Left ventricle myocardium inferior (tissue), 1 donor: ENCODE results near the gene CHRM2. TPM values are rescaled to one million over a fixed set of nuclear protein-coding genes. Genes with fewer than 3 reads are reported as not detected.
"Not testable (repeated sequence)": the region's sequence is repeated elsewhere in the genome, so short reads cannot be mapped to it uniquely, and the experiment has no call there.

Experiments used
- DNase-seq: peaks from one replicate; pipeline ENCODE4 v3.0.0-alpha.2; 2020
- H3K27ac ChIP-seq: fragments of 200-600 bp; replicated peaks from 2 replicates; pipeline ENCODE4 v1.8.0; 2021
- H3K27me3 ChIP-seq: fragments of 200-600 bp; 2 replicates; pipeline ENCODE4 v1.8.0; 2021; ENCODE audit warnings: low read depth
- H3K36me3 ChIP-seq: fragments of 200-600 bp; 2 replicates; pipeline ENCODE4 v1.8.0; 2021
- H3K4me1 ChIP-seq: fragments of 200-600 bp; 2 replicates; pipeline ENCODE4 v1.8.0; 2021
- H3K4me3 ChIP-seq: fragments of 200-600 bp; 2 replicates; pipeline ENCODE4 v1.8.0; 2021; ENCODE audit warnings: mild to moderate bottlenecking, moderate library complexity
- H3K9me3 ChIP-seq: fragments of 200-600 bp; replicated peaks from 2 replicates; pipeline ENCODE4 v1.8.0; 2021
- intact Hi-C: fragments of 100-400 bp; cut with micrococcal nuclease; formaldehyde crosslinking; loops from one replicate; pipeline ENCODE4 v1.11.0; 2022
- long read RNA-seq: library from polyadenylated mRNA; unstranded; transcript quantifications from one replicate; pipeline ENCODE4 v2.0.0, GENCODE V29; 2021
- total RNA-seq: library from RNA; stranded (reverse); fragmentation: NEBNext Ultra II Directional; extraction: Animal tissue kit (Norgen Biotek cat#: 25700); gene quantifications from one replicate; pipeline ENCODE4 v1.2.1, GENCODE V29; 2021
- TF ChIP-seq, protein P1 (sequence below): fragments of 200-600 bp; IDR thresholded peaks from 2 replicates; pipeline ENCODE4 v1.8.0; 2021; ENCODE audit warnings: antibody characterized with exemption, mild to moderate bottlenecking, borderline replicate concordance
- donor health status: DM: no; HTN: yes; CAD: no; lungs with severe emphysema.

CHRM2 gene
- total RNA-seq: 76.2 TPM
- long read RNA-seq, full-length matches to known transcripts: 9 of 43 reads
- long read RNA-seq, partial matches to known transcripts: 1 of 43 reads
- long read RNA-seq, other reads (novel, unspliced or antisense): 33 of 43 reads

DNA sequence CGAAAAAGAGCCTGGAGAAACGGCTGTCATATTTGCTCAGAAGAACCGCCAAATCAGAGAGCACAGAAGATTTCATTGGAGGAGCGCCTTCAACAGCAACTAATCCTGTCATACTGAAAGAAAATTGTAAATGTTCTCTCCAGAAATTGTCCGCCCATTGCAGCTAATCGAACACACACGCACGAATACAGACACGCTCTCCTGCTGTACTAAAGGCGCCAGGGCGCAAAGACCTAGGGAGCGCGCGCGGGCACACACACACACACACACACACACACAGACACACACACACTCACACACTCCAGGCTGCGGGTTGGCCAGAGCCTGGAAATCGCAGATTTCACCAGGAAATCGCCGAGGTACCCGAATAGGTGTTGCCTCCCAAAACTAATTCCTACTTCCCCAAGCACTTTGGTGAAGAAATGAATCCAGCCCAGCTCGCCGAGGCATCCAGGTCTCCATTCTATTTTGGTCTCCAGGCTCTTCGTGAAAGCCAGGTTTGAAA is at the start of gene CHRM2:
TSS of gene CHRM2 (plus strand) at position 157 of the 505 bp plus-strand sequence. CDS start 146,214 bp downstream, outside the sequence.
- Histone ChIP-seq H3K4me3 (peak within 1 kb of the TSS; percentile 74), H3K27me3 (peaks cover 36% of the 10 kb centered on the region), H3K36me3 (no peaks in the 10 kb centered on the region), H3K9me3 (no peaks in the 10 kb centered on the region), H3K27ac (peak within 1 kb of the TSS; percentile 83), H3K4me1 (peaks cover 41% of the 10 kb centered on the region)
- peak; percentile 26 for DNase-seq
- intact Hi-C loops: no loop called here
- TF ChIP-seq, protein P1, sequence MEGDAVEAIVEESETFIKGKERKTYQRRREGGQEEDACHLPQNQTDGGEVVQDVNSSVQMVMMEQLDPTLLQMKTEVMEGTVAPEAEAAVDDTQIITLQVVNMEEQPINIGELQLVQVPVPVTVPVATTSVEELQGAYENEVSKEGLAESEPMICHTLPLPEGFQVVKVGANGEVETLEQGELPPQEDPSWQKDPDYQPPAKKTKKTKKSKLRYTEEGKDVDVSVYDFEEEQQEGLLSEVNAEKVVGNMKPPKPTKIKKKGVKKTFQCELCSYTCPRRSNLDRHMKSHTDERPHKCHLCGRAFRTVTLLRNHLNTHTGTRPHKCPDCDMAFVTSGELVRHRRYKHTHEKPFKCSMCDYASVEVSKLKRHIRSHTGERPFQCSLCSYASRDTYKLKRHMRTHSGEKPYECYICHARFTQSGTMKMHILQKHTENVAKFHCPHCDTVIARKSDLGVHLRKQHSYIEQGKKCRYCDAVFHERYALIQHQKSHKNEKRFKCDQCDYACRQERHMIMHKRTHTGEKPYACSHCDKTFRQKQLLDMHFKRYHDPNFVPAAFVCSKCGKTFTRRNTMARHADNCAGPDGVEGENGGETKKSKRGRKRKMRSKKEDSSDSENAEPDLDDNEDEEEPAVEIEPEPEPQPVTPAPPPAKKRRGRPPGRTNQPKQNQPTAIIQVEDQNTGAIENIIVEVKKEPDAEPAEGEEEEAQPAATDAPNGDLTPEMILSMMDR: no peak

DNA sequence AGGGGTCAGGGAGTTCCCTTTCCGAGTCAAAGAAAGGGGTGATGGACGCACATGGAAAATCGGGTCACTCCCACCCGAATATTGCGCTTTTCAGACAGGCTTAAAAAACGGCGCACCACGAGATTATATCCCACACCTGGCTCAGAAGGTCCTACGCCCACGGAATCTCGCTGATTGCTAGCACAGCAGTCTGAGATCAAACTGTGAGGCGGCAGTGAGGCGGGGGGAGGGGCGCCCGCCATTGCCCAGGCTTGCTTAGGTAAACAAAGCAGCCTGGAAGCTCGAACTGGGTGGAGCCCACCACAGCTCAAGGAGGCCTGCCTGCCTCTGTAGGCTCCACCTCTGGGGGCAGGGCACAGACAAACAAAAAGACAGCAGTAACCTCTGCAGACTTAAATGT is 37.1 kb upstream of the CHRM2 start:
- intact Hi-C loops, H3K27ac ChIP-seq, H3K36me3 ChIP-seq, DNase-seq, H3K27me3 ChIP-seq, H3K9me3 ChIP-seq, H3K4me3 ChIP-seq, H3K4me1 ChIP-seq: not testable (repeated sequence)

DNA sequence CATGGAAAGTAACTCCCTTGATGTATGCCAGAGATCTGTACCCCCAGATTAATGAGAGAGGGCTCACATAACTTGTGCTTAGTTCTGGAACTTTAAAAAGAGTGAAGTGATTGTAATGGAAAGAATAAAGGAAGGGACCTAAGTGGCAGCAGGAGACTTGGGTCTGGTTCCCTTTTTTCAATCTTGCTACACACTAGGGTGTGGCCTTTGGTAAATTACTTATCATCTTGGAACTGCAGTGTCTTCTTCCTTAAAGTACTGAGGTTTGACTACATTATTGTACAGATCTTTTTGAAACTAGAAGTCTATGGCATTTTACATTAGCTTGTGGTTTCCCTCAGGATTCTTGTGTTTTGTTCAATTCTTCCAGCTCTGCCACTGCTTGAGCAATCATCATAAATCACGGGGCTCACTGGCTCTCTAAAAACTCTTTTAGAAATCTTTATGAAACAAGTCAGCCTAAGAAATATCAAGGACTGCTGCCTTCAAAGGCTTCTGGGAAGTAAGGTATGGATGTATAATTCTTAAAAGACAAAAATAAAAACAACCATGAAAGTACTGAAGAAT is 22.5 kb upstream of the CHRM2 start:
- DNase-seq: no peak
- TF ChIP-seq, protein P1: no peak
- Histone ChIP-seq H3K4me3 (no peak overlapping the region), H3K27me3 (no peaks in the 10 kb centered on the region), H3K4me1 (no peaks in the 10 kb centered on the region), H3K9me3 (peaks cover 10% of the 10 kb centered on the region), H3K36me3 (no peaks in the 10 kb centered on the region), H3K27ac (no peak overlapping the region)
- intact Hi-C loops: no loop called here

DNA sequence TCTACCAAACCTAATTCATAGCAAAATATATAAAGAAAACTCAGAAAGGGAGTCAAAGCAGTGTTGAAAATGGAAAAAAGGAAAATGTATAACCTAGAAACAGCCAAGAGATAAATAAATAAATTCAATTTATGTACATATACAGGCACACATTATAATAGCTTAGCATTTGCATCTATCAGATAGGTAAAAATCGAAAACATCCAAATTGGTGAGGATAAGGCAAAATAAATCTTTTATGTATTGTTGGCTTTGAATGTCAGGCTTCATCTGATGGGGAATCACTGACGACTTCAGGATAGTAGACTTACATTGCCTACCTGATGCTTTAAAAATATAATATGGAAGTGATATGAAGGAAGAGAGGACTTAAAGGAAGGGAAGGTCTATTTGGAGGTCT is 20.6 kb upstream of the CHRM2 start:
- Histone ChIP-seq H3K4me1 (no peaks in the 10 kb centered on the region), H3K27ac (no peak overlapping the region), H3K27me3 (no peaks in the 10 kb centered on the region), H3K9me3 (no peaks in the 10 kb centered on the region), H3K36me3 (no peaks in the 10 kb centered on the region), H3K4me3 (no peak overlapping the region)
- TF ChIP-seq, protein P1: no peak
- DNase-seq: no peak
- intact Hi-C loops: no loop called here

DNA sequence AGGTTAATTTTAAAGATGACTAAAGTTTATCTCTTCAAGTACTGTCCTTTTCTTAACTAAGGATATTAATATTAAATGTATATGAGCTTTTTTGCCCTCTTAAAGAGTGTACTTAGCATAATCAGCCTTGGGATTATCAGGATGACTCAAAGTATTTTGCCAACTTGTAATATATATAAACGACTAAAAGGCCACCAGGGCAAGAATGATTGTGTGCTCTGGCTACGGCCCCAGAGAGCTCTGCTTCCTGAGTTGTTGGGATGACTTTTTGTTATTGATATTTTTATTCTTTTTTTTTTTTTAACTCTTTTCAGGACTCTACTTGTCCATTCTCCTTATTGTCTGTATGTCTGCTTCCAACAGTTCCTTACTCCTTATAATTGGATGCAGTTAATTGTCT is 14.8 kb upstream of the CHRM2 start:
- DNase-seq: no peak
- H3K9me3 ChIP-seq: no peaks in the 10 kb centered on the region
- H3K4me3 ChIP-seq: no peak overlapping the region
- H3K4me1 ChIP-seq: no peaks in the 10 kb centered on the region
- no peaks in the 10 kb centered on the region for H3K27me3 ChIP-seq
- H3K36me3 ChIP-seq: no peaks in the 10 kb centered on the region
- TF ChIP-seq, protein P1: no peak
- intact Hi-C loops: no loop called here
- no peak overlapping the region for H3K27ac ChIP-seq

DNA sequence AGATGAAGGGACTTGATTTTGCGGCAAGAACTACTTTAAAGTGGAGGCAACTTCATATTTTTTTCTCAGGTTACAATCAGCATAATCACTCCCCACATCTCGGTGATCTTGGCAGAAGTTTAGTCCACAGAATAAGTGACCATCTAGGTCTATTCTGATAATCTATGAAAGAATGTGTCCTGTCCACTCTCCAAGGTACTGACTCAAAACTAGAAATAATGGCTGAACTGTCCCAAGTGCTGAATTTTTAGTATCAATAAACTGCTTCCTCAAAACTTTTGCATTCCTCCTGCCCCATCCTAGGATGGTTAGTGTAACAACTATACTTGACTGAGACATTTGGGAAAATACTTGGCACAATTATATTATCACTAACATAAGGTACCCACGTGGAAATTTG is 10.9 kb upstream of the CHRM2 start:
- no peaks in the 10 kb centered on the region for H3K36me3 ChIP-seq
- TF ChIP-seq, protein P1: no peak

More for the DNA sequence above, 10.9 kb upstream of the CHRM2 start:
- intact Hi-C loops: no loop called here
- Histone ChIP-seq H3K4me1 (no peaks in the 10 kb centered on the region), H3K9me3 (no peaks in the 10 kb centered on the region), H3K4me3 (no peak overlapping the region), H3K27ac (no peak overlapping the region), H3K27me3 (no peaks in the 10 kb centered on the region)
- DNase-seq: no peak
